Neuron (in vitro differentiated cells): Measurements from ENCODE around the gene FKBP3.

Experiments used
- H2AFZ ChIP-seq: one replicate; pipeline ENCODE4 v1.6.1; 2013; ENCODE audit warnings: low read depth, mild to moderate bottlenecking, inconsistent platforms, low read length, moderate library complexity
- H3K27me3 ChIP-seq: one replicate; pipeline ENCODE4 v1.6.1; 2013; ENCODE audit warnings: low read length; ENCODE audit not compliant: insufficient read depth
- H3K36me3 ChIP-seq: one replicate; pipeline ENCODE4 v1.6.1; 2013; ENCODE audit warnings: low read length; ENCODE audit not compliant: insufficient read depth
- H3K4me1 ChIP-seq: one replicate; pipeline ENCODE4 v1.6.1; 2013; ENCODE audit warnings: low read length; ENCODE audit not compliant: insufficient read depth
- H3K4me3 ChIP-seq: 2 replicates; pipeline ENCODE4 v1.5.1; 2013; ENCODE audit warnings: mild to moderate bottlenecking, low read length, moderate library complexity
- H3K9me3 ChIP-seq: one replicate; pipeline ENCODE4 v1.6.1; 2013; ENCODE audit warnings: low read length

The FKBP3 gene

DNA sequence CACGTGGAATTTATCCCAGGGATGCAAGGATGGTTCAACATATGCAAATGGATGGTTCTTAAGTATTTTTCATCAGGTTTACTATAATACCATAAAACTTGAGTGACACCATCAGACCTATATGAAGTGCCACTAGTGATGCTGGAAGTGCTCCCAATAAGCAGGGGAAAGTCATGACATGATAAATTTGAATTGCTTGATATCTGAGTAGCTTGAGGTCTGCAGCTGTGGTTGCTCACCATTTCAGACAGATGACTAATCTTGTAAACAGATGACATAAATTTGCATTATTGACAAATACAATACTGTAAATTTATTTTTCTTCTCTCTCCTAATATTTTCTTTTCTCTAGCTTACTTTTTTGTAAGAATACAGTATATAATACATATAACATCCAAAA lies 64.1 kb downstream of the FKBP3 start:
- H3K36me3 ChIP-seq, result peaks cover 22% of the 10 kb centered on the region
- H3K4me1 ChIP-seq, result no peaks in the 10 kb centered on the region
- peaks cover 2% of the 10 kb centered on the region for H3K9me3 ChIP-seq
- H3K4me3 ChIP-seq, result no peak overlapping the region
- no peak overlapping the region for H2AFZ ChIP-seq
- no peaks in the 10 kb centered on the region for H3K27me3 ChIP-seq

DNA sequence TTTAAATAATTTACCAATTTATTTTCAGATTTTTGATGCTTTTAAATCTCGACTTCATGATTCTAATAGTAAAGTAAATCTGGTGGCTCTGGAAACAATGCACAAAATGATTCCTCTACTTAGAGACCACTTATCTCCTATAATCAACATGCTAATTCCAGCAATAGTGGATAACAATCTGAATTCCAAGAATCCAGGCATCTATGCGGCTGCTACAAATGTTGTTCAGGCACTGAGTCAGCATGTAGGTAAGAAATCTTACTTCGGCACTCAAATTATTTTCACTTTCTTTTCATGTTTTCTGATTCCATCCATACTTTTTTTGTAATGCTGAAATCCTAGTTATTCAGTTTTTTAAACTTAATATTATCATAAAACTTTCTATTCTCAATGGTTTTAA lies 65.9 kb downstream of the FKBP3 start:
- Histone ChIP-seq H3K36me3 (peaks cover 22% of the 10 kb centered on the region), H2AFZ (no peak overlapping the region), H3K4me3 (no peak overlapping the region), H3K27me3 (no peaks in the 10 kb centered on the region), H3K9me3 (peaks cover 2% of the 10 kb centered on the region), H3K4me1 (no peaks in the 10 kb centered on the region)

GRCh38 chr14:45066667-45067066 lies 67.6 kb downstream of the FKBP3 start:
- Histone ChIP-seq H3K9me3 (peaks cover 2% of the 10 kb centered on the region), H3K4me1 (no peaks in the 10 kb centered on the region), H2AFZ (no peak overlapping the region), H3K4me3 (no peak overlapping the region), H3K27me3 (no peaks in the 10 kb centered on the region), H3K36me3 (peaks cover 18% of the 10 kb centered on the region)

GRCh38 chr14:45065956-45066355 lies 68.3 kb downstream of the FKBP3 start:
- peaks cover 2% of the 10 kb centered on the region for H3K9me3 ChIP-seq
- H3K36me3 ChIP-seq, result peaks cover 18% of the 10 kb centered on the region
- no peaks in the 10 kb centered on the region for H3K4me1 ChIP-seq
- H2AFZ ChIP-seq, result no peak overlapping the region
- H3K27me3 ChIP-seq, result no peaks in the 10 kb centered on the region
- no peak overlapping the region for H3K4me3 ChIP-seq
